Chondrocyte (in vitro differentiated cells): ENCODE data around the gene MSMP. TPM values are rescaled to one million over a fixed set of nuclear protein-coding genes. Genes with fewer than 3 reads are reported as not detected.

ENCODE experiments used
- DNase-seq: peaks from one replicate; pipeline ENCODE4 v3.0.0; 2021; ENCODE audit warnings: mixed read lengths, low spot score
- H3K27ac Mint-ChIP-seq: one replicate; pipeline ENCODE4 v1.8.0; 2021; ENCODE audit warnings: mild to moderate bottlenecking, moderate library complexity, mixed read lengths; ENCODE audit not compliant: unreplicated experiment
- H3K27me3 Mint-ChIP-seq: 2 replicates; pipeline ENCODE4 v1.8.0; 2021; ENCODE audit warnings: low read depth, mixed read lengths
- H3K36me3 Mint-ChIP-seq: 2 replicates; pipeline ENCODE4 v1.8.0; 2021; ENCODE audit warnings: low read depth, mixed read lengths
- H3K4me1 Mint-ChIP-seq: 2 replicates; pipeline ENCODE4 v1.8.0; 2021; ENCODE audit warnings: low read depth, mild to moderate bottlenecking, mixed read lengths
- H3K4me3 Mint-ChIP-seq: one replicate; pipeline ENCODE4 v1.8.0; 2021; ENCODE audit warnings: mild to moderate bottlenecking, moderate library complexity, mixed read lengths; ENCODE audit not compliant: unreplicated experiment
- H3K9me3 Mint-ChIP-seq: 2 replicates; pipeline ENCODE4 v1.8.0; 2021; ENCODE audit warnings: low read depth, mixed read lengths
- total RNA-seq: library from RNA; stranded (reverse); gene quantifications from 3 replicates; pipeline ENCODE4 v1.2.1, GENCODE V29; 2021
- TF ChIP-seq, protein P1 (sequence below): fragments of 200-600 bp; sonication (generic); IDR thresholded peaks from 2 replicates; pipeline ENCODE4 v1.5.0; 2021; ENCODE audit warnings: antibody characterized with exemption, mild to moderate bottlenecking, moderate library complexity

MSMP gene
- total RNA-seq, 1 donor from 2014 or later: not detected

- TF ChIP-seq, protein P1, sequence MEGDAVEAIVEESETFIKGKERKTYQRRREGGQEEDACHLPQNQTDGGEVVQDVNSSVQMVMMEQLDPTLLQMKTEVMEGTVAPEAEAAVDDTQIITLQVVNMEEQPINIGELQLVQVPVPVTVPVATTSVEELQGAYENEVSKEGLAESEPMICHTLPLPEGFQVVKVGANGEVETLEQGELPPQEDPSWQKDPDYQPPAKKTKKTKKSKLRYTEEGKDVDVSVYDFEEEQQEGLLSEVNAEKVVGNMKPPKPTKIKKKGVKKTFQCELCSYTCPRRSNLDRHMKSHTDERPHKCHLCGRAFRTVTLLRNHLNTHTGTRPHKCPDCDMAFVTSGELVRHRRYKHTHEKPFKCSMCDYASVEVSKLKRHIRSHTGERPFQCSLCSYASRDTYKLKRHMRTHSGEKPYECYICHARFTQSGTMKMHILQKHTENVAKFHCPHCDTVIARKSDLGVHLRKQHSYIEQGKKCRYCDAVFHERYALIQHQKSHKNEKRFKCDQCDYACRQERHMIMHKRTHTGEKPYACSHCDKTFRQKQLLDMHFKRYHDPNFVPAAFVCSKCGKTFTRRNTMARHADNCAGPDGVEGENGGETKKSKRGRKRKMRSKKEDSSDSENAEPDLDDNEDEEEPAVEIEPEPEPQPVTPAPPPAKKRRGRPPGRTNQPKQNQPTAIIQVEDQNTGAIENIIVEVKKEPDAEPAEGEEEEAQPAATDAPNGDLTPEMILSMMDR: no peak
- Mint-ChIP-seq H3K4me1 (peaks cover 18% of the 10 kb centered on the region), H3K4me3 (no peak overlapping the region), H3K27me3 (no peaks in the 10 kb centered on the region), H3K27ac (peak overlapping the region; percentile 62), H3K36me3 (peaks cover 47% of the 10 kb centered on the region), H3K9me3 (no peaks in the 10 kb centered on the region)
- no peak for DNase-seq
Measured at GRCh38 chr9:35738924-35739323, 15.2 kb downstream of the MSMP start.

DNA sequence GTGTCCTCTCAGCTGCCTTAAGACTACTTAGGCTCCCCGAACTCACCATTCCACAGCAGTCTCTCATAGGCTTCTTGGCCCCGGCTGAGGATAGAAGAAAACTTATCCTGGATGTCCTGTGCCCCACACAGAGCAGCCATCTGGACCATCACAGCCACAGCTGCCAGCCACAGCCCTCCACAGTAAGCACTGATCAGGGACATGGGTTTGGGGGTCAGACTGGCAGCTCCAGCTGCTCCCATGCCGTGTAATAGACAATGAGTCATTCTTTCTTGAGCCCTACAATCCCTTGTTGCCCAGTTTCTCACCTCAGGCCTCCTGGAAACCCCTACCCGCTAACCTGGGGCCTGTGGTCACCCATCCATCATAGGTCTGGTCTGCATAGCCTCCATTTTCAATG, 15.9 kb downstream of the MSMP start:
- no peaks in the 10 kb centered on the region for H3K27me3 Mint-ChIP-seq
- DNase-seq: no peak
- no peak overlapping the region for H3K4me3 Mint-ChIP-seq
- H3K36me3 Mint-ChIP-seq: peaks cover 42% of the 10 kb centered on the region
- H3K27ac Mint-ChIP-seq: peak overlapping the region; percentile 71
- H3K9me3 Mint-ChIP-seq: no peaks in the 10 kb centered on the region
- TF ChIP-seq, protein P1: no peak
- peaks cover 26% of the 10 kb centered on the region for H3K4me1 Mint-ChIP-seq

GRCh38 chr9:35737143-35737542, 16.9 kb downstream of the MSMP start:
- no peak overlapping the region for H3K4me3 Mint-ChIP-seq
- TF ChIP-seq, protein P1: no peak
- H3K27me3 Mint-ChIP-seq: no peaks in the 10 kb centered on the region
- H3K9me3 Mint-ChIP-seq: no peaks in the 10 kb centered on the region
- H3K4me1 Mint-ChIP-seq: peaks cover 30% of the 10 kb centered on the region
- H3K27ac Mint-ChIP-seq: peak overlapping the region; percentile 24
- H3K36me3 Mint-ChIP-seq: peaks cover 40% of the 10 kb centered on the region
- DNase-seq: no peak

- Mint-ChIP-seq H3K36me3 (peaks cover 39% of the 10 kb centered on the region), H3K4me3 (no peak overlapping the region), H3K9me3 (no peaks in the 10 kb centered on the region), H3K27ac (peak overlapping the region; percentile 83), H3K4me1 (peaks cover 35% of the 10 kb centered on the region), H3K27me3 (no peaks in the 10 kb centered on the region)
- TF ChIP-seq, protein P1: peak; percentile 87
- DNase-seq: no peak
Measured at GRCh38 chr9:35736201-35736633, 17.9 kb downstream of the MSMP start.

GRCh38 chr9:35734096-35734495, 20.0 kb downstream of the MSMP start:
- H3K9me3 Mint-ChIP-seq: no peaks in the 10 kb centered on the region
- no peak for DNase-seq
- peak overlapping the region; percentile 80 for H3K27ac Mint-ChIP-seq
- TF ChIP-seq, protein P1: no peak
- H3K27me3 Mint-ChIP-seq: no peaks in the 10 kb centered on the region
- peaks cover 37% of the 10 kb centered on the region for H3K4me1 Mint-ChIP-seq
- peak overlapping the region; percentile 11 for H3K4me3 Mint-ChIP-seq
- peaks cover 38% of the 10 kb centered on the region for H3K36me3 Mint-ChIP-seq
